Measurements from ENCODE around the gene DGKD. TPM values are rescaled to one million over a fixed set of nuclear protein-coding genes. Genes with fewer than 3 reads are reported as not detected.

The DGKD gene
- polyA plus RNA-seq, 1 donor: 20.7 TPM

- no peak overlapping the region for H3K4me3 ChIP-seq (ENCODE audit: low read length)
- no peaks in the 10 kb centered on the region for H3K9me3 ChIP-seq (ENCODE audit: control insufficient read depth, low read depth, low read length)
- peaks cover 22% of the 10 kb centered on the region for H3K4me1 ChIP-seq (ENCODE audit: control insufficient read depth, insufficient read depth, low read length)
- H3K36me3 ChIP-seq (ENCODE audit: control insufficient read depth, insufficient read depth, low read length): no peaks in the 10 kb centered on the region
- WGBS (ENCODE audit: insufficient coverage, low lambda C conversion rate): no CpG with 5 or more reads among the region's 3 CpGs
- DNase-seq: no peak
- no peak overlapping the region for H3K27ac ChIP-seq (ENCODE audit: low read length)
- no peaks in the 10 kb centered on the region for H3K27me3 ChIP-seq (ENCODE audit: control insufficient read depth, insufficient read depth, low read length)
Observed at GRCh38 chr2:233428008-233428407, 73.7 kb downstream of the DGKD start.

DNA sequence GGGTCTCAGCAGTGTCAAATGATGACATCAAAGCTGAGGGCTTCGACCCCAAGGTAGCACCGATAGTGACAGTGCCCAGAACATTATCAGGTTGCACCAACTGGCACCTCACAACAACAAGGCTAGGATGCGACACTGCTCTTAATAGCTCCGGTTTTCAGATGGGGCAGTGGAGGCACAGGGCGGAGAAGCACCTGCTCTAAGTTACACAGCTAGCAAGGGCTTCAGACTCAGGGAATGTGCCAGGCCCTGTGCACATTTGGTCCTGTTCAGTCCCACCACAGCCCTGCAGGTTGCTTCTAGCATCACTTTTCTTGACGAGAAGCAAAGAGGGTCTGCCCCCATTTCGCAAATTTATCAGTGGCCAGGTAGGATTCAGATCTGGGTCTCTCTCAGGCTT is 74.1 kb downstream of the DGKD start:
- no CpG with 5 or more reads among the region's 7 CpGs for WGBS (ENCODE audit: insufficient coverage, low lambda C conversion rate)
- Histone ChIP-seq H3K4me3 (ENCODE audit: low read length) (no peak overlapping the region), H3K4me1 (ENCODE audit: control insufficient read depth, insufficient read depth, low read length) (peaks cover 18% of the 10 kb centered on the region), H3K36me3 (ENCODE audit: control insufficient read depth, insufficient read depth, low read length) (no peaks in the 10 kb centered on the region), H3K27me3 (ENCODE audit: control insufficient read depth, insufficient read depth, low read length) (no peaks in the 10 kb centered on the region), H3K9me3 (ENCODE audit: control insufficient read depth, low read depth, low read length) (no peaks in the 10 kb centered on the region), H3K27ac (ENCODE audit: low read length) (no peak overlapping the region)
- DNase-seq: no peak

GRCh38 chr2:233429175-233429897 is 75.0 kb downstream of the DGKD start:
- Histone ChIP-seq H3K27me3 (ENCODE audit: control insufficient read depth, insufficient read depth, low read length) (no peaks in the 10 kb centered on the region), H3K4me3 (ENCODE audit: low read length) (no peak overlapping the region), H3K9me3 (ENCODE audit: control insufficient read depth, low read depth, low read length) (no peaks in the 10 kb centered on the region), H3K27ac (ENCODE audit: low read length) (no peak overlapping the region), H3K36me3 (ENCODE audit: control insufficient read depth, insufficient read depth, low read length) (no peaks in the 10 kb centered on the region), H3K4me1 (ENCODE audit: control insufficient read depth, insufficient read depth, low read length) (peaks cover 9% of the 10 kb centered on the region)
- no peak for DNase-seq
- no CpG with 5 or more reads among the region's 20 CpGs for WGBS (ENCODE audit: insufficient coverage, low lambda C conversion rate)

DNA sequence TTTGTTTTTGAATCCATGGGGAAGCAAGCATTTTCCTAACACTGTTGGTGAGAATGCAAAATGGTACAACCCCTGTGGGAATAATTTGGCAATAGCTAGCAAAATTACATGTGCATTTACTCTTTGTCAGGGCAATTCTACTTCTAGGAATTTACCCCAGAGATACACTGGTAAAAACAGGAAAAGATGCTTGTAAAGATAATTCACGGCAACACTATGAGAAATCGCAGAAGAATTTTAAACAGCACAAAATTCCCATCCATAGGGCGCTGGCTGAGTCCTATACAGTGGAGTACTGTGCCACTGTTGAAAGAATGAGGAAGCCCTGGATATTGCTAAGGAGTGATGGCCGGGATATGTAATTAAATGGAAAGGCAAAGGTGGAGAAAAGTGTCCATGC is 75.8 kb downstream of the DGKD start:
- no peak for DNase-seq
- Histone ChIP-seq H3K27me3 (ENCODE audit: control insufficient read depth, insufficient read depth, low read length) (no peaks in the 10 kb centered on the region), H3K36me3 (ENCODE audit: control insufficient read depth, insufficient read depth, low read length) (peaks cover 6% of the 10 kb centered on the region), H3K4me3 (ENCODE audit: low read length) (no peak overlapping the region), H3K27ac (ENCODE audit: low read length) (no peak overlapping the region), H3K9me3 (ENCODE audit: control insufficient read depth, low read depth, low read length) (no peaks in the 10 kb centered on the region), H3K4me1 (ENCODE audit: control insufficient read depth, insufficient read depth, low read length) (peaks cover 3% of the 10 kb centered on the region)
- WGBS (ENCODE audit: insufficient coverage, low lambda C conversion rate): 90% methylated on average over 4 of the region's 4 CpGs

DNA sequence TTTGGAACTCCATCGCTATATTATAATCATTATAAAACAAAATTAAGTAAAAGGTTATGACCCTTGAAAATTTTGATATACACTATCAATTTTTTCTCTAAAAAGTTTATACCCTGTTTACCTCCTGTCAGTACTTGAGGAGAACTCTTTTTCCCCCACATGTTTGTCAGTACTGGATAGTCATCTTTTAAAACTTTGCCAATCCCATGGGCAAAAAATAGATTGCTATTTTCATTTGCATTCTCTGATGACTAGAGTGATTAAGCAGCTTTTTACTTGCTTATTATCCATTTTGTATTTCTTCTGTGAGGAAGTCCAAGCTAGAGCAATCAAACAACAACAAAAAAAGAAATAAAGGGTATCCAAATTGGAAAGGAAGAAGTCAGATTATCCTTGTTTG is 76.4 kb downstream of the DGKD start:
- Histone ChIP-seq H3K9me3 (ENCODE audit: control insufficient read depth, low read depth, low read length) (no peaks in the 10 kb centered on the region), H3K27ac (ENCODE audit: low read length) (no peak overlapping the region), H3K36me3 (ENCODE audit: control insufficient read depth, insufficient read depth, low read length) (peaks cover 10% of the 10 kb centered on the region), H3K4me1 (ENCODE audit: control insufficient read depth, insufficient read depth, low read length) (peaks cover 3% of the 10 kb centered on the region), H3K4me3 (ENCODE audit: low read length) (no peak overlapping the region), H3K27me3 (ENCODE audit: control insufficient read depth, insufficient read depth, low read length) (no peaks in the 10 kb centered on the region)
- DNase-seq: no peak
- 100% methylated on average over 1 of the region's 1 CpG for WGBS (ENCODE audit: insufficient coverage, low lambda C conversion rate)

GRCh38 chr2:233433029-233433428 is 78.7 kb downstream of the DGKD start:
- H3K27me3 ChIP-seq (ENCODE audit: control insufficient read depth, insufficient read depth, low read length): no peaks in the 10 kb centered on the region
- no peak overlapping the region for H3K27ac ChIP-seq (ENCODE audit: low read length)
- no peaks in the 10 kb centered on the region for H3K9me3 ChIP-seq (ENCODE audit: control insufficient read depth, low read depth, low read length)
- no peak overlapping the region for H3K4me3 ChIP-seq (ENCODE audit: low read length)
- H3K36me3 ChIP-seq (ENCODE audit: control insufficient read depth, insufficient read depth, low read length): peaks cover 33% of the 10 kb centered on the region
- no CpG with 5 or more reads among the region's 2 CpGs for WGBS (ENCODE audit: insufficient coverage, low lambda C conversion rate)
- peaks cover 3% of the 10 kb centered on the region for H3K4me1 ChIP-seq (ENCODE audit: control insufficient read depth, insufficient read depth, low read length)
- DNase-seq: no peak

- no peak for DNase-seq
- Histone ChIP-seq H3K4me3 (ENCODE audit: low read length) (no peak overlapping the region), H3K9me3 (ENCODE audit: control insufficient read depth, low read depth, low read length) (no peaks in the 10 kb centered on the region), H3K36me3 (ENCODE audit: control insufficient read depth, insufficient read depth, low read length) (peaks cover 41% of the 10 kb centered on the region), H3K27ac (ENCODE audit: low read length) (no peak overlapping the region), H3K4me1 (ENCODE audit: control insufficient read depth, insufficient read depth, low read length) (peaks cover 3% of the 10 kb centered on the region), H3K27me3 (ENCODE audit: control insufficient read depth, insufficient read depth, low read length) (no peaks in the 10 kb centered on the region)
- no CpG with 5 or more reads among the region's 1 CpG for WGBS (ENCODE audit: insufficient coverage, low lambda C conversion rate)
Observed at GRCh38 chr2:233433794-233434193, 79.5 kb downstream of the DGKD start.

- Histone ChIP-seq H3K36me3 (ENCODE audit: control insufficient read depth, insufficient read depth, low read length) (peaks cover 49% of the 10 kb centered on the region), H3K4me1 (ENCODE audit: control insufficient read depth, insufficient read depth, low read length) (peaks cover 3% of the 10 kb centered on the region), H3K27ac (ENCODE audit: low read length) (no peak overlapping the region)
Observed at GRCh38 chr2:233434666-233435330, 80.5 kb downstream of the DGKD start.

GRCh38 chr2:233435436-233436190 is 81.3 kb downstream of the DGKD start:
- H3K9me3 ChIP-seq (ENCODE audit: control insufficient read depth, low read depth, low read length): no peaks in the 10 kb centered on the region
- H3K27me3 ChIP-seq (ENCODE audit: control insufficient read depth, insufficient read depth, low read length): no peaks in the 10 kb centered on the region
- no peak overlapping the region for H3K27ac ChIP-seq (ENCODE audit: low read length)
- WGBS (ENCODE audit: insufficient coverage, low lambda C conversion rate): 100% methylated on average over 1 of the region's 18 CpGs
- H3K4me3 ChIP-seq (ENCODE audit: low read length): no peak overlapping the region
- DNase-seq: no peak
- peaks cover 53% of the 10 kb centered on the region for H3K36me3 ChIP-seq (ENCODE audit: control insufficient read depth, insufficient read depth, low read length)
- peaks cover 3% of the 10 kb centered on the region for H3K4me1 ChIP-seq (ENCODE audit: control insufficient read depth, insufficient read depth, low read length)

More at GRCh38 chr2:233434666-233435330, 80.5 kb downstream of the DGKD start:
- no peak for DNase-seq
- H3K27me3 ChIP-seq (ENCODE audit: control insufficient read depth, insufficient read depth, low read length): no peaks in the 10 kb centered on the region
- no peaks in the 10 kb centered on the region for H3K9me3 ChIP-seq (ENCODE audit: control insufficient read depth, low read depth, low read length)
- WGBS (ENCODE audit: insufficient coverage, low lambda C conversion rate): 87% methylated on average over 3 of the region's 18 CpGs
- no peak overlapping the region for H3K4me3 ChIP-seq (ENCODE audit: low read length)

DNA sequence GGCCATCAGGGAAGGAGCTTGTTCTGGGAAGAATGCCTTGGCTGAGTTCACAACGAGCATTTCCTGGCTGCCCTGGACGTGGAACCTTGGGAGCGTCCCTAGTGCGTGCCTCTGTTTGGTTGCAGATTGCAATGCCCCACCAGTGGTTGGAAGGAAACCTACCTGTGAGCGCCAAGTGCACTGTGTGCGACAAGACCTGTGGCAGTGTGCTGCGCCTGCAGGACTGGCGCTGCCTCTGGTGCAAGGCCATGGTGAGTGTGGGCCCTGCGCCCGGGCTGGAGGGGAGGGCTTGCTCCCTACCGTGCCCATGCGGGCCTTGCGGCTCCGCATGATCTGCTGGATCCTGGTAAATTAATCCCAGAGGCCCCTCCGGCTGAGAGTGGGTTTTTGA is 81.9 kb downstream of the DGKD start:
- H3K36me3 ChIP-seq (ENCODE audit: control insufficient read depth, insufficient read depth, low read length): peaks cover 53% of the 10 kb centered on the region
- H3K4me1 ChIP-seq (ENCODE audit: control insufficient read depth, insufficient read depth, low read length): peaks cover 3% of the 10 kb centered on the region
- no peak overlapping the region for H3K27ac ChIP-seq (ENCODE audit: low read length)
- H3K4me3 ChIP-seq (ENCODE audit: low read length): no peak overlapping the region
- no peaks in the 10 kb centered on the region for H3K9me3 ChIP-seq (ENCODE audit: control insufficient read depth, low read depth, low read length)
- WGBS (ENCODE audit: insufficient coverage, low lambda C conversion rate): no CpG with 5 or more reads among the region's 15 CpGs
- no peak for DNase-seq
- no peaks in the 10 kb centered on the region for H3K27me3 ChIP-seq (ENCODE audit: control insufficient read depth, insufficient read depth, low read length)

Data from large intestine (tissue), 3 donors.